IMR-90 (cell line): ENCODE results near the gene PRDM15. TPM values are rescaled to one million over a fixed set of nuclear protein-coding genes. Genes with fewer than 3 reads are reported as not detected.

Source experiments
- ATAC-seq: fragments of 200-7000 bp; cut with Tn5 transposase; 2 replicates; pipeline ENCODE4 v1.9.1; 2020; ENCODE audit warnings: low read depth, mild to moderate bottlenecking, moderate library complexity
- BruUV-seq: library from RNA; stranded (reverse); fragments of 400-500 nt; replicated peaks from 2 replicates; lab custom pipeline; 2021; lab: Mats Ljungman, UMichigan
- CTCF ChIA-PET: fragments of 300-600 bp; formaldehyde crosslinking; extraction: SDS; loops from one replicate; lab custom pipeline; 2021; ENCODE audit warnings: antibody characterized with exemption; lab: Yijun Ruan, JAX
- POLR2A ChIA-PET: fragments of 300-600 bp; sonication (Branson Sonifier 250); formaldehyde crosslinking; loops from one replicate; lab custom pipeline; 2022; ENCODE audit warnings: antibody characterized with exemption; ENCODE audit not compliant: unreplicated experiment; lab: Charles Lee
- DNase-seq: peaks from one replicate; pipeline ENCODE4 v3.0.0; 2013
- H2AFZ ChIP-seq: replicated peaks from 2 replicates; pipeline ENCODE3; 2013; ENCODE audit warnings: low read length, mild to moderate bottlenecking; ENCODE audit not compliant: poor library complexity
- H2AK5ac ChIP-seq: 2 replicates; pipeline ENCODE4 v1.6.1; 2013; ENCODE audit warnings: low read depth, low read length, inconsistent platforms
- H2AK9ac ChIP-seq: replicated peaks from 2 replicates; pipeline ENCODE3; 2013; ENCODE audit warnings: mild to moderate bottlenecking, low read depth, low read length, moderate library complexity; ENCODE audit not compliant: poor library complexity
- H2BK120ac ChIP-seq: 2 replicates; pipeline ENCODE4 v1.6.1; 2013; ENCODE audit warnings: low read depth, low read length, inconsistent platforms
- H2BK15ac ChIP-seq: 3 replicates; pipeline ENCODE4 v1.6.1; 2013; ENCODE audit warnings: low read depth, low read length, inconsistent platforms
- H2BK20ac ChIP-seq: 2 replicates; pipeline ENCODE4 v1.6.1; 2013; ENCODE audit warnings: low read depth, mild to moderate bottlenecking, inconsistent platforms, low read length, moderate library complexity
- H2BK5ac ChIP-seq: 2 replicates; pipeline ENCODE4 v1.6.1; 2013; ENCODE audit warnings: mild to moderate bottlenecking, low read depth, low read length, inconsistent platforms; ENCODE audit not compliant: poor library complexity, severe bottlenecking
- H3K14ac ChIP-seq: replicated peaks from 2 replicates; pipeline ENCODE4 v1.6.1; 2013; ENCODE audit warnings: low read depth, low read length, inconsistent platforms
- H3K18ac ChIP-seq: 2 replicates; pipeline ENCODE4 v1.6.1; 2013; ENCODE audit warnings: low read depth, low read length, control low read depth
- H3K23ac ChIP-seq: 2 replicates; pipeline ENCODE4 v1.6.1; 2013; ENCODE audit warnings: low read depth, low read length, inconsistent platforms
- H3K27ac ChIP-seq: 2 replicates; pipeline ENCODE4 v1.5.1; 2013; ENCODE audit warnings: mild to moderate bottlenecking, control low read depth, low read length; ENCODE audit not compliant: insufficient read depth
- H3K27me3 ChIP-seq: 2 replicates; pipeline ENCODE4 v1.6.1; 2013; ENCODE audit warnings: low read length; ENCODE audit not compliant: control insufficient read depth, insufficient read depth
- H3K36me3 ChIP-seq: 2 replicates; pipeline ENCODE4 v1.6.1; 2013; ENCODE audit warnings: low read length, mixed read lengths; ENCODE audit not compliant: control insufficient read depth, insufficient read depth
- H3K4ac ChIP-seq: 2 replicates; pipeline ENCODE4 v1.6.1; 2013; ENCODE audit warnings: low read depth, low read length, inconsistent platforms
- H3K4me1 ChIP-seq: 2 replicates; pipeline ENCODE4 v1.6.1; 2013; ENCODE audit warnings: low read length, mixed read lengths; ENCODE audit not compliant: control insufficient read depth, insufficient read depth
- H3K4me2 ChIP-seq: 2 replicates; pipeline ENCODE4 v1.6.1; 2013; ENCODE audit warnings: low read depth, mild to moderate bottlenecking, control low read depth, low read length, moderate library complexity
- H3K4me3 ChIP-seq: 2 replicates; pipeline ENCODE4 v1.5.1; 2013; ENCODE audit warnings: low read depth, mild to moderate bottlenecking, control low read depth, low read length, moderate library complexity; ENCODE audit not compliant: insufficient read depth
- H3K56ac ChIP-seq: 2 replicates; pipeline ENCODE4 v1.6.1; 2013; ENCODE audit warnings: low read length, inconsistent platforms; ENCODE audit not compliant: insufficient read depth; ENCODE audit errors: extremely low read depth
- H3K79me1 ChIP-seq, 2 experiments: 2 replicates each; pipeline ENCODE4 v1.6.1; 2013; ENCODE audit warnings: low read length in 2 of 2, inconsistent platforms in 1 of 2, low read depth in 1 of 2
- H3K9ac ChIP-seq: 2 replicates; pipeline ENCODE4 v1.6.1; 2013; ENCODE audit warnings: low read depth, low read length, control low read depth
- H3K9me1 ChIP-seq: 2 replicates; pipeline ENCODE4 v1.6.1; 2013; ENCODE audit warnings: low read length, inconsistent platforms; ENCODE audit not compliant: insufficient read depth
- H3K9me3 ChIP-seq: 2 replicates; pipeline ENCODE4 v1.6.1; 2013; ENCODE audit warnings: low read length; ENCODE audit not compliant: control insufficient read depth, insufficient read depth
- H4K20me1 ChIP-seq: 2 replicates; pipeline ENCODE4 v1.6.1; 2013; ENCODE audit warnings: low read length, inconsistent platforms; ENCODE audit not compliant: insufficient read depth
- H4K5ac ChIP-seq: 2 replicates; pipeline ENCODE4 v1.6.1; 2013; ENCODE audit warnings: mild to moderate bottlenecking, low read depth, low read length, control low read depth
- H4K8ac ChIP-seq, 2 experiments: 2 replicates each; pipeline ENCODE4 v1.6.1; 2013; ENCODE audit warnings: low read depth in 2 of 2, low read length in 2 of 2, control low read depth in 1 of 2, inconsistent platforms in 1 of 2
- H4K91ac ChIP-seq: 2 replicates; pipeline ENCODE4 v1.6.1; 2013; ENCODE audit warnings: low read depth, low read length, inconsistent platforms; ENCODE audit not compliant: insufficient read depth
- BHLHE40 ChIP-seq: fragments of 150-350 bp; IDR thresholded peaks from 2 replicates; pipeline ENCODE4 v1.6.1; 2016; ENCODE audit warnings: mild to moderate bottlenecking, low read depth, low read length
- FOS ChIP-seq: fragments of 150-350 bp; IDR thresholded peaks from 2 replicates; pipeline ENCODE4 v1.6.1; 2016; ENCODE audit warnings: low read depth, low read length
- MAFK ChIP-seq: IDR thresholded peaks from 2 replicates; pipeline ENCODE4 v1.6.1; 2012; ENCODE audit warnings: low read depth, low read length, improper control_type of control experiment
- MAZ ChIP-seq: IDR thresholded peaks from 2 replicates; pipeline ENCODE4 v1.6.1; 2012; ENCODE audit warnings: low read depth, mild to moderate bottlenecking, low read length, improper control_type of control experiment, moderate library complexity, borderline replicate concordance
- MXI1 ChIP-seq: IDR thresholded peaks from 2 replicates; pipeline ENCODE4 v1.6.1; 2012; ENCODE audit warnings: low read depth, mild to moderate bottlenecking, low read length, moderate library complexity, borderline replicate concordance
- NFE2L2 ChIP-seq: fragments of 150-350 bp; IDR thresholded peaks from 2 replicates; pipeline ENCODE4 v1.6.1; 2016; ENCODE audit warnings: low read depth, mild to moderate bottlenecking, low read length
- RAD21 ChIP-seq: IDR thresholded peaks from 2 replicates; pipeline ENCODE4 v1.6.1; 2012; ENCODE audit warnings: low read length, improper control_type of control experiment
- SMC3 ChIP-seq: fragments of 150-350 bp; IDR thresholded peaks from 2 replicates; pipeline ENCODE4 v1.6.1; 2016; ENCODE audit warnings: low read depth, mild to moderate bottlenecking, antibody characterized with exemption, low read length, moderate library complexity
- WGBS, 2 experiments: methylation state at CpG; one replicate each; pipeline versions ENCODE4 v1.1.5 to v1.1.7; 2013; ENCODE audit warnings: missing lambda C conversion rate in 2 of 2; ENCODE audit not compliant: insufficient read length in 1 of 2; ENCODE audit errors: extremely low coverage in 2 of 2; 5-methylcytosine and 5-hydroxymethylcytosine counted together
- dilution Hi-C: fragments of 300-500 bp; cut with HindIII; formaldehyde crosslinking; loops from one replicate; pipeline ENCODE4 v1.14.3; 2018; ENCODE audit warnings: low sequenced_read_pairs; ENCODE audit not compliant: unreplicated experiment
- in situ Hi-C: fragments of 300-500 bp; cut with MboI; formaldehyde crosslinking; loops from 3 replicates; pipeline ENCODE4 v1.14.3; 2019; ENCODE audit warnings: low sequenced_read_pairs, inconsistent platforms, mixed read lengths
- intact Hi-C: fragments of 100-400 bp; cut with micrococcal nuclease; formaldehyde crosslinking; loops from 2 replicates; pipeline ENCODE4 v1.10.0; 2022
- polyA plus RNA-seq, 3 experiments: library from polyadenylated mRNA; depleted of rRNA; stranded (reverse); fragments of >200 nt; gene quantifications; 2 replicates each; pipeline ENCODE4 v1.2.3, GENCODE V29; 2012; ENCODE audit warnings: low replicate concordance in 1 of 3
- total RNA-seq: library from RNA; depleted of rRNA; stranded (reverse); fragments of >200 nt; gene quantifications from 2 replicates; pipeline ENCODE4 v1.2.3, GENCODE V29; 2012
- TF ChIP-seq, protein P1 (sequence below): fragments of 150-350 bp; IDR thresholded peaks from 2 replicates; pipeline ENCODE4 v1.6.1; 2016; ENCODE audit warnings: low read depth, mild to moderate bottlenecking, low read length, moderate library complexity, borderline replicate concordance

PRDM15 gene
- total and polyA plus RNA-seq, 2 of the 4 experiments (the other 2 are of a cell fraction) = 7.3 to 8.8 TPM

DNA sequence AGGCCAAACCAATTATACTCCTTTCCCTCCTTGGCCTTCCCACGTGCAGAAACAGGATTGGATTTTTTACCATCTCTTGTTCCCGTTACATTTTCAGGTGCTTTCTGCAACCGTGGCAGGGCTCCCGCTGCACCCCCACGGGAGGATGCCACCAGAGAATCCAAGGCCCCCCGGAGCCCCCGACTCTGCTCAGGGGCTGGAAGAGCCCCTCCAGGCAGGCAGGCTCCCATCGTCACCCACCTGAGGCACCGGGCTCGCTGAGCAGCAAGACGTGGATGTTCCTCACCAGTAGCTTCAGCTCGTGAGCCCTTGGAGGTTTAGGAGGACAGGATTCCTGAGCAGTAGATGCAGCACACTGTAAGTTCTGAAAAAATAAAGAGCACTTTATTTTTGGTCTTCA, 35.2 kb upstream of the PRDM15 start:
- Histone ChIP-seq H4K8ac (no peak overlapping the region), H2BK15ac (no peak overlapping the region), H3K23ac (no peak overlapping the region), H3K27me3 (no peaks in the 10 kb centered on the region), H2AK9ac (no peak overlapping the region), H3K18ac (no peak overlapping the region), H3K9me1 (peaks cover 10% of the 10 kb centered on the region), H3K4ac (no peak overlapping the region), H2BK5ac (no peak overlapping the region), H4K20me1 (no peaks in the 10 kb centered on the region), H3K4me1 (no peaks in the 10 kb centered on the region), H2BK20ac (no peak overlapping the region), H2AFZ (no peak overlapping the region), H3K36me3 (peaks cover 56% of the 10 kb centered on the region), H3K14ac (no peak overlapping the region), H3K9me3 (no peaks in the 10 kb centered on the region), H3K4me2 (no peak overlapping the region), H3K9ac (no peak overlapping the region), H4K5ac (no peak overlapping the region), H3K79me1 (peaks cover 0 to 9% of the 10 kb centered on the region in 2 experiments; a peak in 2 of 4 replicates), H3K56ac (no peak overlapping the region), H3K4me3 (no peak overlapping the region), H3K27ac (no peak overlapping the region), H2BK120ac (no peak overlapping the region), H4K91ac (no peak overlapping the region), H2AK5ac (no peak overlapping the region)
- in situ Hi-C loops = no loop called here
- intact Hi-C loops = no loop called here
- BruUV-seq = no TSS peak
- WGBS, 2 experiments = 95% methylated on average over 9 of the region's 12 CpGs; no CpG with 5 or more reads in 1 of the 2 experiments
- no peak for ATAC-seq
- no peak for DNase-seq
- dilution Hi-C loops = no loop called here
- TF ChIP-seq MAFK (no peak), RAD21 (no peak), FOS (no peak), MAZ (no peak), MXI1 (no peak), BHLHE40 (no peak), NFE2L2 (no peak), SMC3 (no peak)
- TF ChIP-seq, protein P1, sequence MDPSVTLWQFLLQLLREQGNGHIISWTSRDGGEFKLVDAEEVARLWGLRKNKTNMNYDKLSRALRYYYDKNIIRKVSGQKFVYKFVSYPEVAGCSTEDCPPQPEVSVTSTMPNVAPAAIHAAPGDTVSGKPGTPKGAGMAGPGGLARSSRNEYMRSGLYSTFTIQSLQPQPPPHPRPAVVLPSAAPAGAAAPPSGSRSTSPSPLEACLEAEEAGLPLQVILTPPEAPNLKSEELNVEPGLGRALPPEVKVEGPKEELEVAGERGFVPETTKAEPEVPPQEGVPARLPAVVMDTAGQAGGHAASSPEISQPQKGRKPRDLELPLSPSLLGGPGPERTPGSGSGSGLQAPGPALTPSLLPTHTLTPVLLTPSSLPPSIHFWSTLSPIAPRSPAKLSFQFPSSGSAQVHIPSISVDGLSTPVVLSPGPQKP = no peak
- ChIA-PET CTCF (no interaction called here), POLR2A (interaction anchor here (0.9 kb wide), 1 partner anchor 38 kb away, joined by 3 read pairs; no protein-coding TSS in a partner anchor)
